IMR-90 (cell line): ENCODE data around the gene C11orf68. TPM values are rescaled to one million over a fixed set of nuclear protein-coding genes. Genes with fewer than 3 reads are reported as not detected.

Experiments
- ATAC-seq: fragments of 200-7000 bp; cut with Tn5 transposase; 2 replicates; pipeline ENCODE4 v1.9.1; 2020; ENCODE audit warnings: low read depth, mild to moderate bottlenecking, moderate library complexity
- BruUV-seq: library from RNA; stranded (reverse); fragments of 400-500 nt; replicated peaks from 2 replicates; lab custom pipeline; 2021; lab: Mats Ljungman, UMichigan
- CTCF ChIA-PET: fragments of 300-600 bp; formaldehyde crosslinking; extraction: SDS; loops from one replicate; lab custom pipeline; 2021; ENCODE audit warnings: antibody characterized with exemption; lab: Yijun Ruan, JAX
- POLR2A ChIA-PET: fragments of 300-600 bp; sonication (Branson Sonifier 250); formaldehyde crosslinking; loops from one replicate; lab custom pipeline; 2022; ENCODE audit warnings: antibody characterized with exemption; ENCODE audit not compliant: unreplicated experiment; lab: Charles Lee
- DNase-seq: peaks from one replicate; pipeline ENCODE4 v3.0.0; 2013
- H2AFZ ChIP-seq: replicated peaks from 2 replicates; pipeline ENCODE3; 2013; ENCODE audit warnings: low read length, mild to moderate bottlenecking; ENCODE audit not compliant: poor library complexity
- H2AK5ac ChIP-seq: 2 replicates; pipeline ENCODE4 v1.6.1; 2013; ENCODE audit warnings: low read depth, low read length, inconsistent platforms
- H2AK9ac ChIP-seq: replicated peaks from 2 replicates; pipeline ENCODE3; 2013; ENCODE audit warnings: mild to moderate bottlenecking, low read depth, low read length, moderate library complexity; ENCODE audit not compliant: poor library complexity
- H2BK120ac ChIP-seq: 2 replicates; pipeline ENCODE4 v1.6.1; 2013; ENCODE audit warnings: low read depth, low read length, inconsistent platforms
- H2BK15ac ChIP-seq: 3 replicates; pipeline ENCODE4 v1.6.1; 2013; ENCODE audit warnings: low read depth, low read length, inconsistent platforms
- H2BK20ac ChIP-seq: 2 replicates; pipeline ENCODE4 v1.6.1; 2013; ENCODE audit warnings: low read depth, mild to moderate bottlenecking, inconsistent platforms, low read length, moderate library complexity
- H2BK5ac ChIP-seq: 2 replicates; pipeline ENCODE4 v1.6.1; 2013; ENCODE audit warnings: mild to moderate bottlenecking, low read depth, low read length, inconsistent platforms; ENCODE audit not compliant: poor library complexity, severe bottlenecking
- H3K14ac ChIP-seq: replicated peaks from 2 replicates; pipeline ENCODE4 v1.6.1; 2013; ENCODE audit warnings: low read depth, low read length, inconsistent platforms
- H3K18ac ChIP-seq: 2 replicates; pipeline ENCODE4 v1.6.1; 2013; ENCODE audit warnings: low read depth, low read length, control low read depth
- H3K23ac ChIP-seq: 2 replicates; pipeline ENCODE4 v1.6.1; 2013; ENCODE audit warnings: low read depth, low read length, inconsistent platforms
- H3K27ac ChIP-seq: 2 replicates; pipeline ENCODE4 v1.5.1; 2013; ENCODE audit warnings: mild to moderate bottlenecking, control low read depth, low read length; ENCODE audit not compliant: insufficient read depth
- H3K27me3 ChIP-seq: 2 replicates; pipeline ENCODE4 v1.6.1; 2013; ENCODE audit warnings: low read length; ENCODE audit not compliant: control insufficient read depth, insufficient read depth
- H3K36me3 ChIP-seq: 2 replicates; pipeline ENCODE4 v1.6.1; 2013; ENCODE audit warnings: low read length, mixed read lengths; ENCODE audit not compliant: control insufficient read depth, insufficient read depth
- H3K4ac ChIP-seq: 2 replicates; pipeline ENCODE4 v1.6.1; 2013; ENCODE audit warnings: low read depth, low read length, inconsistent platforms
- H3K4me1 ChIP-seq: 2 replicates; pipeline ENCODE4 v1.6.1; 2013; ENCODE audit warnings: low read length, mixed read lengths; ENCODE audit not compliant: control insufficient read depth, insufficient read depth
- H3K4me2 ChIP-seq: 2 replicates; pipeline ENCODE4 v1.6.1; 2013; ENCODE audit warnings: low read depth, mild to moderate bottlenecking, control low read depth, low read length, moderate library complexity
- H3K4me3 ChIP-seq: 2 replicates; pipeline ENCODE4 v1.5.1; 2013; ENCODE audit warnings: low read depth, mild to moderate bottlenecking, control low read depth, low read length, moderate library complexity; ENCODE audit not compliant: insufficient read depth
- H3K56ac ChIP-seq: 2 replicates; pipeline ENCODE4 v1.6.1; 2013; ENCODE audit warnings: low read length, inconsistent platforms; ENCODE audit not compliant: insufficient read depth; ENCODE audit errors: extremely low read depth
- H3K79me1 ChIP-seq, 2 experiments: 2 replicates each; pipeline ENCODE4 v1.6.1; 2013; ENCODE audit warnings: low read length in 2 of 2, inconsistent platforms in 1 of 2, low read depth in 1 of 2
- H3K9ac ChIP-seq: 2 replicates; pipeline ENCODE4 v1.6.1; 2013; ENCODE audit warnings: low read depth, low read length, control low read depth
- H3K9me1 ChIP-seq: 2 replicates; pipeline ENCODE4 v1.6.1; 2013; ENCODE audit warnings: low read length, inconsistent platforms; ENCODE audit not compliant: insufficient read depth
- H3K9me3 ChIP-seq: 2 replicates; pipeline ENCODE4 v1.6.1; 2013; ENCODE audit warnings: low read length; ENCODE audit not compliant: control insufficient read depth, insufficient read depth
- H4K20me1 ChIP-seq: 2 replicates; pipeline ENCODE4 v1.6.1; 2013; ENCODE audit warnings: low read length, inconsistent platforms; ENCODE audit not compliant: insufficient read depth
- H4K5ac ChIP-seq: 2 replicates; pipeline ENCODE4 v1.6.1; 2013; ENCODE audit warnings: mild to moderate bottlenecking, low read depth, low read length, control low read depth
- H4K8ac ChIP-seq, 2 experiments: 2 replicates each; pipeline ENCODE4 v1.6.1; 2013; ENCODE audit warnings: low read depth in 2 of 2, low read length in 2 of 2, control low read depth in 1 of 2, inconsistent platforms in 1 of 2
- H4K91ac ChIP-seq: 2 replicates; pipeline ENCODE4 v1.6.1; 2013; ENCODE audit warnings: low read depth, low read length, inconsistent platforms; ENCODE audit not compliant: insufficient read depth
- CEBPB ChIP-seq: IDR thresholded peaks from 2 replicates; pipeline ENCODE4 v1.6.1; 2012; ENCODE audit warnings: low read depth, low read length, improper control_type of control experiment
- MXI1 ChIP-seq: IDR thresholded peaks from 2 replicates; pipeline ENCODE4 v1.6.1; 2012; ENCODE audit warnings: low read depth, mild to moderate bottlenecking, low read length, moderate library complexity, borderline replicate concordance
- NFE2L2 ChIP-seq: fragments of 150-350 bp; IDR thresholded peaks from 2 replicates; pipeline ENCODE4 v1.6.1; 2016; ENCODE audit warnings: low read depth, mild to moderate bottlenecking, low read length
- POLR2A ChIP-seq: IDR thresholded peaks from 2 replicates; pipeline ENCODE4 v1.6.1; 2012; ENCODE audit warnings: mild to moderate bottlenecking, low read depth, low read length
- RCOR1 ChIP-seq: IDR thresholded peaks from 2 replicates; pipeline ENCODE4 v1.6.1; 2012; ENCODE audit warnings: mild to moderate bottlenecking, low read length, improper control_type of control experiment; ENCODE audit not compliant: insufficient replicate concordance
- RFX5 ChIP-seq: IDR thresholded peaks from 2 replicates; pipeline ENCODE4 v1.8.0; 2012; ENCODE audit warnings: low read depth, mild to moderate bottlenecking, low read length, moderate library complexity
- WGBS, 2 experiments: methylation state at CpG; one replicate each; pipeline versions ENCODE4 v1.1.5 to v1.1.7; 2013; ENCODE audit warnings: missing lambda C conversion rate in 2 of 2; ENCODE audit not compliant: insufficient read length in 1 of 2; ENCODE audit errors: extremely low coverage in 2 of 2; 5-methylcytosine and 5-hydroxymethylcytosine counted together
- dilution Hi-C: fragments of 300-500 bp; cut with HindIII; formaldehyde crosslinking; loops from one replicate; pipeline ENCODE4 v1.14.3; 2018; ENCODE audit warnings: low sequenced_read_pairs; ENCODE audit not compliant: unreplicated experiment
- in situ Hi-C: fragments of 300-500 bp; cut with MboI; formaldehyde crosslinking; loops from 3 replicates; pipeline ENCODE4 v1.14.3; 2019; ENCODE audit warnings: low sequenced_read_pairs, inconsistent platforms, mixed read lengths
- intact Hi-C: fragments of 100-400 bp; cut with micrococcal nuclease; formaldehyde crosslinking; loops from 2 replicates; pipeline ENCODE4 v1.10.0; 2022
- polyA plus RNA-seq, 3 experiments: library from polyadenylated mRNA; depleted of rRNA; stranded (reverse); fragments of >200 nt; gene quantifications; 2 replicates each; pipeline ENCODE4 v1.2.3, GENCODE V29; 2012; ENCODE audit warnings: low replicate concordance in 1 of 3
- total RNA-seq: library from RNA; depleted of rRNA; stranded (reverse); fragments of >200 nt; gene quantifications from 2 replicates; pipeline ENCODE4 v1.2.3, GENCODE V29; 2012
- TF ChIP-seq, protein P1 (sequence below): fragments of 150-350 bp; IDR thresholded peaks from 2 replicates; pipeline ENCODE4 v1.6.1; 2017; ENCODE audit warnings: mild to moderate bottlenecking, antibody characterized with exemption, low read length, low read depth

C11orf68 gene
- total and polyA plus RNA-seq, 2 of the 4 experiments (the other 2 are of a cell fraction): 20.3 to 104 TPM

- H3K27ac ChIP-seq: peak overlapping the region; percentile 13; the same call in 1 of the 2 replicates
- peak overlapping the region; percentile 54 for H3K14ac ChIP-seq
- peak overlapping the region; percentile 85 for H4K91ac ChIP-seq
- H2AFZ ChIP-seq: peak overlapping the region; percentile 94
- no peak for TF ChIP-seq POLR2A
- TF ChIP-seq NFE2L2: no peak
- TF ChIP-seq CEBPB: no peak
- TF ChIP-seq RCOR1: no peak
- TF ChIP-seq, protein P1, sequence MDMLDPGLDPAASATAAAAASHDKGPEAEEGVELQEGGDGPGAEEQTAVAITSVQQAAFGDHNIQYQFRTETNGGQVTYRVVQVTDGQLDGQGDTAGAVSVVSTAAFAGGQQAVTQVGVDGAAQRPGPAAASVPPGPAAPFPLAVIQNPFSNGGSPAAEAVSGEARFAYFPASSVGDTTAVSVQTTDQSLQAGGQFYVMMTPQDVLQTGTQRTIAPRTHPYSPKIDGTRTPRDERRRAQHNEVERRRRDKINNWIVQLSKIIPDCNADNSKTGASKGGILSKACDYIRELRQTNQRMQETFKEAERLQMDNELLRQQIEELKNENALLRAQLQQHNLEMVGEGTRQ: no peak
- TF ChIP-seq RFX5: no peak
- no peak for TF ChIP-seq MXI1
- DNase-seq: no peak
- peak overlapping the region; percentile 78 for H2BK120ac ChIP-seq
- peak overlapping the region; percentile 97 for H2AK9ac ChIP-seq
- H3K23ac ChIP-seq: 0 out of 2 replicates have a peak overlapping the region, but pooled peaks have one; percentile 59
- H2BK20ac ChIP-seq: peak overlapping the region; percentile 94
- ATAC-seq: peak; percentile 33; the same call in 1 of the 2 replicates
- peaks cover 0 to 15% of the 10 kb centered on the region in 2 experiments; a peak in 2 of 4 replicates for H3K79me1 ChIP-seq
- peak overlapping the region; percentile 27; the same call in 2 of the 3 replicates for H2BK15ac ChIP-seq
- intact Hi-C loops (no loop called here), dilution Hi-C loops (no loop called here), in situ Hi-C loops (no loop called here)
- H4K20me1 ChIP-seq: 0 out of 2 replicates have a peak, but pooled peaks cover 3% of the 10 kb centered on the region
- H3K56ac ChIP-seq: 0 out of 2 replicates have a peak overlapping the region, but pooled peaks have one; percentile 48
- POLR2A ChIA-PET: no interaction called here
- 71% methylated on average over 4 of the region's 9 CpGs; no CpG with 5 or more reads in 1 of the 2 experiments for WGBS, 2 experiments
- no peak overlapping the region for H4K5ac ChIP-seq
- peak overlapping the region in 1 of 2 experiments; percentile 81 for H4K8ac ChIP-seq
- CTCF ChIA-PET: no interaction called here
- H2AK5ac ChIP-seq: peak overlapping the region; percentile 80
- H3K4ac ChIP-seq: peak overlapping the region; percentile 88
- H2BK5ac ChIP-seq: peak overlapping the region; percentile 78
- H3K36me3 ChIP-seq: no peaks in the 10 kb centered on the region
- no peak overlapping the region; the same call in 1 of the 2 replicates for H3K18ac ChIP-seq
- no peaks in the 10 kb centered on the region for H3K9me3 ChIP-seq
- H3K4me2 ChIP-seq: 0 out of 2 replicates have a peak overlapping the region, but pooled peaks have one; percentile 11
- H3K4me3 ChIP-seq: no peak overlapping the region
- no peaks in the 10 kb centered on the region for H3K27me3 ChIP-seq
- peaks cover 6% of the 10 kb centered on the region for H3K4me1 ChIP-seq
- H3K9ac ChIP-seq: 0 out of 2 replicates have a peak overlapping the region, but pooled peaks have one; percentile 10
- no TSS peak for BruUV-seq
- peaks cover 12% of the 10 kb centered on the region for H3K9me1 ChIP-seq
Observed at GRCh38 chr11:65941720-65942310, 23.0 kb upstream of the C11orf68 start.
